ENCODE data around the gene EXOC6. TPM values are rescaled to one million over a fixed set of nuclear protein-coding genes. Genes with fewer than 3 reads are reported as not detected.

Gene EXOC6
- total RNA-seq, 1 experiment from 2014 or later: 12.9 TPM

DNA sequence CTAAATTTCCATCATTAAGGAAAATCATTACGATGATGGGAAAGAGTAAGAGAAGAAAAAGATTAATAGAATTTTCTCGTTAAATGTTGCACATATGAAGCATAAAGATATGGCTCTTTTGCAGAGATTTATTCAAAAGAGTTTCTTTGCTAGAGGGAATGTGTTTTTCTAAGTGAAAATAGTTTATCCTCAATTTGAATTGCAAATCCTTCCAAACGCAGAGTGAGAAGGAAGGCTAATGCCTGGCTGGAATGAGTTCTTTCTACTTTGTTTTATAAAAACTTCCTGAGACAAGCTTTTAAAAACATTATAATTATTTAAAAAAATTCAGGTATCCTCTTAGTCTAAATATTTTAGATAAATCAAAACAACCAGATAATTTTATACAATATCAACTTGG is 239.5 kb downstream of the EXOC6 start:
- H3K9me2 ChIP-seq (ENCODE audit: insufficient read depth): no peaks in the 10 kb centered on the region
- H3K4me1 ChIP-seq (ENCODE audit: control insufficient read depth in 1 of 2, insufficient read depth in 2 of 2, low read length in 2 of 2): no peaks in the 10 kb centered on the region
- H3K79me2 ChIP-seq (ENCODE audit: insufficient read depth, low read length): no peaks in the 10 kb centered on the region
- no TSS peak for BruUV-seq (replicated peaks)
- no peaks in the 10 kb centered on the region for H3K27me3 ChIP-seq (ENCODE audit: insufficient read depth, low read length)
- intact Hi-C loops (cut with micrococcal nuclease): no loop called here
- ChIA-PET POLR2A (no interaction called here), RAD21 (ENCODE audit: low non-redundant PET in 1 of 2, low total read pairs in 2 of 2, uncharacterized antibody in 2 of 2, unreplicated experiment in 2 of 2) (no interaction called here), CTCF (interaction anchor here (0.8 kb wide), 1 partner anchor 10 kb away, joined by 3 read pairs; no protein-coding TSS in a partner anchor)
- no peak overlapping the region for H3K4me3 ChIP-seq (replicated peaks in 1 of 2; ENCODE audit: low read depth in 1 of 2, low read length in 2 of 2)
- no peaks in the 10 kb centered on the region for H3K9me3 ChIP-seq (ENCODE audit: control insufficient read depth in 1 of 2, insufficient read depth in 1 of 2, low read depth in 1 of 2, low read length in 2 of 2)
- H2AFZ ChIP-seq (ENCODE audit: low read depth, low read length, poor library complexity, severe bottlenecking): no peak overlapping the region
- TF ChIP-seq POLR2A (IDR thresholded peaks at IDR 0.05; ENCODE audit: borderline replicate concordance, extremely low read depth, insufficient read depth, insufficient read length) (no peak), EZH2phosphoT487 (IDR thresholded peaks at IDR 0.05; ENCODE audit: borderline replicate concordance) (no peak), ELF1 (IDR thresholded peaks at IDR 0.05; ENCODE audit: borderline replicate concordance, low read depth) (no peak), FOSL1 (IDR thresholded peaks at IDR 0.05; ENCODE audit: low read depth) (no peak), SRF (IDR thresholded peaks at IDR 0.05; ENCODE audit: low read depth) (no peak), JUND (IDR thresholded peaks at IDR 0.05) (no peak), YY1 (IDR thresholded peaks at IDR 0.05; ENCODE audit: extremely low read depth, insufficient replicate concordance, low read depth, low read length) (no peak), CBX3 (IDR thresholded peaks at IDR 0.05; ENCODE audit: low read depth) (no peak), SIN3A (IDR thresholded peaks at IDR 0.05; ENCODE audit: low read depth) (no peak)
- TF ChIP-seq, protein P1, sequence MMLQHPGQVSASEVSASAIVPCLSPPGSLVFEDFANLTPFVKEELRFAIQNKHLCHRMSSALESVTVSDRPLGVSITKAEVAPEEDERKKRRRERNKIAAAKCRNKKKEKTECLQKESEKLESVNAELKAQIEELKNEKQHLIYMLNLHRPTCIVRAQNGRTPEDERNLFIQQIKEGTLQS (IDR thresholded peaks at IDR 0.05): no peak
- TF ChIP-seq, protein P2, sequence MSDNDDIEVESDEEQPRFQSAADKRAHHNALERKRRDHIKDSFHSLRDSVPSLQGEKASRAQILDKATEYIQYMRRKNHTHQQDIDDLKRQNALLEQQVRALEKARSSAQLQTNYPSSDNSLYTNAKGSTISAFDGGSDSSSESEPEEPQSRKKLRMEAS (IDR thresholded peaks at IDR 0.05): no peak
- no peak overlapping the region for H3K4me2 ChIP-seq (ENCODE audit: low read length)
- DNase-seq (ENCODE audit: low read depth, low spot score) (no peak), ATAC-seq (no peak)
- H3K36me3 ChIP-seq (ENCODE audit: control insufficient read depth in 1 of 2, insufficient read depth in 2 of 2, low read length in 2 of 2): no peaks in the 10 kb centered on the region
- H4K20me1 ChIP-seq (ENCODE audit: insufficient read depth): no peaks in the 10 kb centered on the region
- H3K27ac ChIP-seq (ENCODE audit: low read depth, low read length): no peak overlapping the region
- H3K9ac ChIP-seq (ENCODE audit: low read length): no peak overlapping the region

DNA sequence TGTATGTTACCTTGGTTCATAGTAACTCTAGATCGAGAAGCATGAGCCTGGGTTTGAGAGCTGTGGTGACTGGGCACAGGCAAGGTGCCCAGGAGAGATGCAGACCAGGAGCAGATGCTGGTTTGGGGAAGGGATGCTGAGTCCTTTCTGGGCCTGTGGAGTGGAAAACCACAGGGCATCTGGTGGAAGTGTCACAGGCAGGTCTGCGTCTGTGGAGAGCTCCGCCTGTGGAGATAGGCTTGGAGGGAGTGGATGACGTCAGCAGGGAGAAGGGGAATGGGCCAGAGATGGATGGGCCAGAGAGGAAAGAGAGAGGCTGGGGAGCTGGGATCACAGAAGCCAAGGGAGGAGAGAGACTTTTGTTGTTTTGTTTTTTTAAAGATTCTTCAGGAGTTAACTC is 240.1 kb downstream of the EXOC6 start:
- BruUV-seq (replicated peaks): no TSS peak
- ChIA-PET RAD21 (ENCODE audit: low non-redundant PET in 1 of 2, low total read pairs in 2 of 2, uncharacterized antibody in 2 of 2, unreplicated experiment in 2 of 2) (no interaction called here), POLR2A (no interaction called here), CTCF (no interaction called here)
- Histone ChIP-seq H3K9me3 (ENCODE audit: control insufficient read depth in 1 of 2, insufficient read depth in 1 of 2, low read depth in 1 of 2, low read length in 2 of 2) (no peaks in the 10 kb centered on the region), H3K9me2 (ENCODE audit: insufficient read depth) (no peaks in the 10 kb centered on the region), H3K79me2 (ENCODE audit: insufficient read depth, low read length) (no peaks in the 10 kb centered on the region), H2AFZ (ENCODE audit: low read depth, low read length, poor library complexity, severe bottlenecking) (no peak overlapping the region), H3K9ac (ENCODE audit: low read length) (no peak overlapping the region), H3K4me2 (ENCODE audit: low read length) (no peak overlapping the region), H3K4me3 (replicated peaks in 1 of 2; ENCODE audit: low read depth in 1 of 2, low read length in 2 of 2) (no peak overlapping the region), H3K36me3 (ENCODE audit: control insufficient read depth in 1 of 2, insufficient read depth in 2 of 2, low read length in 2 of 2) (no peaks in the 10 kb centered on the region), H4K20me1 (ENCODE audit: insufficient read depth) (no peaks in the 10 kb centered on the region), H3K27ac (ENCODE audit: low read depth, low read length) (no peak overlapping the region), H3K27me3 (ENCODE audit: insufficient read depth, low read length) (no peaks in the 10 kb centered on the region), H3K4me1 (ENCODE audit: control insufficient read depth in 1 of 2, insufficient read depth in 2 of 2, low read length in 2 of 2) (no peaks in the 10 kb centered on the region)
- ATAC-seq (no peak), DNase-seq (ENCODE audit: low read depth, low spot score) (no peak)
- TF ChIP-seq JUND (IDR thresholded peaks at IDR 0.05) (no peak), EGR1 (IDR thresholded peaks at IDR 0.05; ENCODE audit: low read depth) (no peak), ZFX (IDR thresholded peaks at IDR 0.05) (no peak), ZNF274 (IDR thresholded peaks at IDR 0.05; ENCODE audit: low read depth, low read length) (no peak), SP1 (IDR thresholded peaks at IDR 0.05; ENCODE audit: low read depth) (no peak)
- intact Hi-C loops (cut with micrococcal nuclease): no loop called here
